WTC11 (cell line): ENCODE data around the gene SKAP2. TPM values are rescaled to one million over a fixed set of nuclear protein-coding genes. Genes with fewer than 3 reads are reported as not detected.
A peak's percentile ranks its signal among the peaks of the same experiment; 100 is the strongest.

Experiments used
- ATAC-seq: fragments of 200-7000 bp; cut with Tn5 transposase; 2 replicates; pipeline ENCODE4 v1.10.0; 2021; ENCODE audit warnings: mild to moderate bottlenecking, moderate library complexity
- CTCF ChIA-PET: fragments of 300-600 bp; sonication (Branson Sonifier 250); formaldehyde crosslinking; loops from one replicate; lab custom pipeline; 2021; ENCODE audit warnings: antibody characterized with exemption; lab: Charles Lee
- POLR2A ChIA-PET: fragments of 350-600 bp; sonication (Branson Sonifier 250); formaldehyde crosslinking; loops from one replicate; lab custom pipeline; 2021; ENCODE audit warnings: antibody characterized with exemption; lab: Charles Lee
- DNase-seq: peaks from one replicate; pipeline ENCODE4 v3.0.0; 2021; ENCODE audit warnings: low spot score
- H3K27ac Mint-ChIP-seq: 2 replicates; pipeline ENCODE4 v1.8.0; 2021; ENCODE audit warnings: mixed read lengths
- H3K27me3 Mint-ChIP-seq: 2 replicates; pipeline ENCODE4 v1.8.0; 2021; ENCODE audit warnings: low read depth, mild to moderate bottlenecking, moderate library complexity, mixed read lengths
- H3K36me3 Mint-ChIP-seq: 2 replicates; pipeline ENCODE4 v1.8.0; 2021; ENCODE audit warnings: mixed read lengths
- H3K4me1 Mint-ChIP-seq: 2 replicates; pipeline ENCODE4 v1.8.0; 2022; ENCODE audit warnings: mixed read lengths
- H3K4me3 Mint-ChIP-seq: 2 replicates; pipeline ENCODE4 v1.8.0; 2021; ENCODE audit warnings: mild to moderate bottlenecking, moderate library complexity, mixed read lengths
- H3K9me3 Mint-ChIP-seq: 2 replicates; pipeline ENCODE4 v1.8.0; 2021; ENCODE audit warnings: mixed read lengths
- AFF4 ChIP-seq: sonication (generic); formaldehyde crosslinking; IDR thresholded peaks from 2 replicates; pipeline ENCODE4 v1.8.1; 2023; ENCODE audit warnings: mild to moderate bottlenecking, missing genetic modification reagents, borderline replicate concordance
- ATF6 ChIP-seq: sonication (generic); formaldehyde crosslinking; IDR thresholded peaks from 2 replicates; pipeline ENCODE4 v1.8.1; 2023; ENCODE audit warnings: mild to moderate bottlenecking, missing genetic modification reagents
- CDX4 ChIP-seq: fragments of 250-450 bp; sonication (Bioruptor Pico); IDR thresholded peaks from 2 replicates; pipeline ENCODE4 v1.9.0; 2021; ENCODE audit warnings: moderate library complexity, mild to moderate bottlenecking, inconsistent platforms, borderline replicate concordance
- CREM ChIP-seq: sonication (generic); formaldehyde crosslinking; IDR thresholded peaks from 2 replicates; pipeline ENCODE4 v1.8.1; 2022; ENCODE audit warnings: mild to moderate bottlenecking, missing genetic modification reagents, moderate library complexity
- CTCF ChIP-seq: fragments of 200-600 bp; IDR thresholded peaks from 2 replicates; pipeline ENCODE4 v1.8.0; 2022; ENCODE audit warnings: antibody characterized with exemption
- E2F4 ChIP-seq: sonication (generic); formaldehyde crosslinking; IDR thresholded peaks from 2 replicates; pipeline ENCODE4 v1.8.1; 2022; ENCODE audit warnings: low read depth, mild to moderate bottlenecking, moderate library complexity, missing genetic modification reagents, borderline replicate concordance
- ELF4 ChIP-seq: sonication (generic); formaldehyde crosslinking; IDR thresholded peaks from 2 replicates; pipeline ENCODE4 v1.8.1; 2022; ENCODE audit warnings: low read depth, mild to moderate bottlenecking, moderate library complexity, missing genetic modification reagents
- EMX1 ChIP-seq: fragments of 250-450 bp; sonication (Bioruptor Pico); IDR thresholded peaks from 2 replicates; pipeline ENCODE4 v1.8.0; 2021; ENCODE audit warnings: mild to moderate bottlenecking
- FOXP1 ChIP-seq: sonication (generic); formaldehyde crosslinking; IDR thresholded peaks from 2 replicates; pipeline ENCODE4 v1.8.0; 2022; ENCODE audit warnings: missing genetic modification reagents, mild to moderate bottlenecking, moderate library complexity, borderline replicate concordance
- GABPB1 ChIP-seq: sonication (generic); formaldehyde crosslinking; IDR thresholded peaks from 2 replicates; pipeline ENCODE4 v1.8.1; 2023; ENCODE audit warnings: mild to moderate bottlenecking, missing genetic modification reagents
- MXD4 ChIP-seq: fragments of 250-450 bp; sonication (Bioruptor Pico); IDR thresholded peaks from 2 replicates; pipeline ENCODE4 v1.8.0; 2021; ENCODE audit warnings: mild to moderate bottlenecking, moderate library complexity, borderline replicate concordance
- NR3C1 ChIP-seq: sonication (generic); formaldehyde crosslinking; conservative IDR thresholded peaks from 2 replicates; pipeline ENCODE4 v1.8.1; 2023; ENCODE audit warnings: low read depth, mild to moderate bottlenecking, missing genetic modification reagents
- PRDM15 ChIP-seq: sonication (generic); formaldehyde crosslinking; IDR thresholded peaks from 2 replicates; pipeline ENCODE4 v1.8.0; 2022; ENCODE audit warnings: missing genetic modification reagents
- SMAD4 ChIP-seq: sonication (generic); formaldehyde crosslinking; IDR thresholded peaks from 2 replicates; pipeline ENCODE4 v1.8.0; 2022; ENCODE audit warnings: mild to moderate bottlenecking, missing genetic modification reagents
- ZMAT4 ChIP-seq: fragments of 250-450 bp; sonication (Bioruptor Pico); IDR thresholded peaks from 2 replicates; pipeline ENCODE4 v1.9.0; 2021; ENCODE audit warnings: mild to moderate bottlenecking
- total RNA-seq: library from RNA; stranded (reverse); gene quantifications from 3 replicates; pipeline ENCODE4 v1.2.3, GENCODE V29; 2021

Gene SKAP2
- total RNA-seq, 1 experiment from 2014 or later = 2.5 TPM

GRCh38 chr7:26687032-26687431, 177.4 kb downstream of the SKAP2 start (continued):
- TF ChIP-seq CREM (CRISPR knock-in tag) (no peak), ELF4 (CRISPR knock-in tag) (no peak)

GRCh38 chr7:26686448-26686981, 177.9 kb downstream of the SKAP2 start:
- Mint-ChIP-seq H3K27ac (no peak overlapping the region), H3K4me1 (peaks cover 7% of the 10 kb centered on the region), H3K27me3 (no peaks in the 10 kb centered on the region; the same call in 1 of the 2 replicates), H3K36me3 (no peaks in the 10 kb centered on the region), H3K9me3 (no peaks in the 10 kb centered on the region), H3K4me3 (no peak overlapping the region)
- CTCF ChIA-PET = interaction anchor here (0.5 to 1.1 kb wide), 5 partner anchors 12 to 775 kb away, joined by 3 read pairs; no protein-coding TSS in a partner anchor
- POLR2A ChIA-PET = no interaction called here
- TF ChIP-seq EMX1 (CRISPR knock-in tag) (no peak), SMAD4 (CRISPR knock-in tag) (no peak), E2F4 (CRISPR knock-in tag) (no peak), CTCF (peak; percentile 64), GABPB1 (peak; percentile 32; the same call in 1 of the 2 replicates)
- ATAC-seq (peak; percentile 84), DNase-seq (peak; percentile 19)

GRCh38 chr7:26685606-26686005, 178.8 kb downstream of the SKAP2 start:
- ATAC-seq = no peak
- H3K4me3 Mint-ChIP-seq = no peak overlapping the region

More at GRCh38 chr7:26685606-26686005, 178.8 kb downstream of the SKAP2 start:
- no peaks in the 10 kb centered on the region for H3K9me3 Mint-ChIP-seq
- H3K4me1 Mint-ChIP-seq = peaks cover 5% of the 10 kb centered on the region
- H3K27me3 Mint-ChIP-seq = no peaks in the 10 kb centered on the region; the same call in 1 of the 2 replicates
- H3K36me3 Mint-ChIP-seq = no peaks in the 10 kb centered on the region
- TF ChIP-seq FOXP1 (no peak), CDX4 (CRISPR knock-in tag) (no peak), AFF4 (no peak), E2F4 (CRISPR knock-in tag) (no peak), PRDM15 (CRISPR knock-in tag) (no peak), NR3C1 (CRISPR knock-in tag) (no peak), ZMAT4 (CRISPR knock-in tag) (no peak), ATF6 (CRISPR knock-in tag) (no peak), MXD4 (CRISPR knock-in tag) (no peak)
- DNase-seq = no peak
- no peak overlapping the region for H3K27ac Mint-ChIP-seq
- CTCF ChIA-PET = no interaction called here
- POLR2A ChIA-PET = no interaction called here
